Mammary epithelial cell (primary cell): ENCODE data around the gene FIZ1.

ENCODE experiments used
- CTCF ChIP-seq, 2 donors: IDR thresholded peaks in 1 of 2; conservative IDR thresholded peaks in 1 of 2; 2 replicates each; pipeline ENCODE4 v1.5.1; 2011 to 2012; ENCODE audit warnings: inconsistent platforms in 2 of 2, low read length in 2 of 2, mild to moderate bottlenecking in 2 of 2, control low read depth in 1 of 2, low read depth in 1 of 2; ENCODE audit not compliant: insufficient read depth in 1 of 2; ENCODE audit errors: extremely low read depth in 1 of 2
- EZH2 ChIP-seq: IDR thresholded peaks from 2 replicates; pipeline ENCODE4 v1.6.1; 2012; ENCODE audit warnings: low read length, inconsistent platforms, borderline replicate concordance

DNA sequence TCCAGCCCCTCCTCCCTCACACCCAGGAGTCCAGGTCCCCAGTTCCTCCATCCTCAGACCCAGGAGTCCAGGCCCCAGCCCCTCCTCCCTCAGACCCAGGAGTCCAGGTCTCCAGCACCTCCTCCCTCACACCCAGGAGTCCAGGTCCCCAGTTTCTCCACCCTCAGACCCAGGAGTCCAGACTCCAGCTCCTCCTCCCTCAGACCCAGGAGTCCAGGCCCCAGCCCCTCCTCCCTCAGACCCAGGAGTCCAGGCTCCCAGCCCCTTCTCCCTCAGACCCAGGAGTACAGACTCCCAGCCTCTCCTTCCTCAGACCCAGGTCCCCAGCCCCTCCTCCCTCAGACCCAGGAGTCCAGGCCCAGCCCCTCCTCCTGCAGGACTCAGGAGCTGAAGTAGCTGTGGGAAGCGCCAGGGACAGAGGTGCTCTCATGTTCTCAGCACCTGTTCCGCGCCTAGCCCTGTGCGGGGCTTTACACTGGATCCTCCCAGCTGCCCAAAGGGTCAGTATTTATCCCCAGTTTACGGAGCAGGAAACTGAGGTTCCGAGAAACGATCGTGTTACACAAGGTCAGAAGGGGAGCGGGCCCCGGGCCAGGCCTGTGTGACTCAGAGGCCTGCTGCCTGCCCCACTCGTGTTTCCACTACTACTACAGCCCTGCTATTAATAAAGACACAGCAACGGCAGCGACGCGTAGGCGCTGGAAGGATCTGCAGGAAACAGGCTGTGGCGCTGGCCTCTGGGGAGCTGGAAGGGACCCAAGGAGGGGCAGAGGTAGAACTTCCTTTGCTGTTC, 52.3 kb downstream of the FIZ1 start:
- TF ChIP-seq CTCF (conservative IDR thresholded peaks at IDR 0.05 in 1 of 2, IDR thresholded peaks at IDR 0.05 in 1 of 2; ENCODE audit: extremely low read depth in 1 of 2, insufficient read depth in 1 of 2, low read depth in 1 of 2, low read length in 2 of 2) (no peak), EZH2 (no peak)
